A549 (cell line): ENCODE measurements around the gene PODNL1.

Experiments
- HDAC2 ChIP-seq: fragments of 200-600 bp; sonication (generic); IDR thresholded peaks from 2 replicates; pipeline ENCODE4 v1.6.1; 2016
- JUN ChIP-seq, 2 experiments: fragments of >200 bp; sonication (Bioruptor Twin); formaldehyde crosslinking; IDR thresholded peaks; 2 replicates in 1 of 2; 3 replicates in 1 of 2; pipeline ENCODE4 v1.6.1; 2016 to 2017
- MAFK ChIP-seq: fragments of 450-650 bp; IDR thresholded peaks from 2 replicates; pipeline ENCODE4 v1.6.1; 2014; ENCODE audit not compliant: partially characterized antibody
- POLR2A ChIP-seq: IDR thresholded peaks from 2 replicates; pipeline ENCODE4 v1.6.1; 2012; ENCODE audit warnings: mild to moderate bottlenecking, low read length
- RFX5 ChIP-seq: fragments of 450-650 bp; IDR thresholded peaks from 2 replicates; pipeline ENCODE4 v1.7.1; 2014; ENCODE audit warnings: antibody characterized with exemption, mild to moderate bottlenecking, moderate library complexity
- TFCP2L1 ChIP-seq: fragments of 250-450 bp; sonication (Bioruptor Pico); IDR thresholded peaks from 2 replicates; pipeline ENCODE4 v1.5.0; 2021; ENCODE audit warnings: mild to moderate bottlenecking
- TF ChIP-seq, protein P1 (sequence below): IDR thresholded peaks from 2 replicates; pipeline ENCODE4 v1.6.1; 2012
- TF ChIP-seq, protein P2 (sequence below): fragments of >200 bp; sonication (Bioruptor Twin); formaldehyde crosslinking; IDR thresholded peaks from 3 replicates; pipeline ENCODE4 v1.5.1; 2016
- TF ChIP-seq, protein P3 (sequence below): fragments of >200 bp; sonication (Bioruptor Twin); formaldehyde crosslinking; IDR thresholded peaks from 3 replicates; pipeline ENCODE4 v1.6.1; 2016

- no peak for TF ChIP-seq MAFK
- no peak for TF ChIP-seq RFX5
- TF ChIP-seq, protein P1, sequence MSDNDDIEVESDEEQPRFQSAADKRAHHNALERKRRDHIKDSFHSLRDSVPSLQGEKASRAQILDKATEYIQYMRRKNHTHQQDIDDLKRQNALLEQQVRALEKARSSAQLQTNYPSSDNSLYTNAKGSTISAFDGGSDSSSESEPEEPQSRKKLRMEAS, result no peak
- no peak for TF ChIP-seq POLR2A
- no peak for TF ChIP-seq HDAC2
- TF ChIP-seq, protein P2, sequence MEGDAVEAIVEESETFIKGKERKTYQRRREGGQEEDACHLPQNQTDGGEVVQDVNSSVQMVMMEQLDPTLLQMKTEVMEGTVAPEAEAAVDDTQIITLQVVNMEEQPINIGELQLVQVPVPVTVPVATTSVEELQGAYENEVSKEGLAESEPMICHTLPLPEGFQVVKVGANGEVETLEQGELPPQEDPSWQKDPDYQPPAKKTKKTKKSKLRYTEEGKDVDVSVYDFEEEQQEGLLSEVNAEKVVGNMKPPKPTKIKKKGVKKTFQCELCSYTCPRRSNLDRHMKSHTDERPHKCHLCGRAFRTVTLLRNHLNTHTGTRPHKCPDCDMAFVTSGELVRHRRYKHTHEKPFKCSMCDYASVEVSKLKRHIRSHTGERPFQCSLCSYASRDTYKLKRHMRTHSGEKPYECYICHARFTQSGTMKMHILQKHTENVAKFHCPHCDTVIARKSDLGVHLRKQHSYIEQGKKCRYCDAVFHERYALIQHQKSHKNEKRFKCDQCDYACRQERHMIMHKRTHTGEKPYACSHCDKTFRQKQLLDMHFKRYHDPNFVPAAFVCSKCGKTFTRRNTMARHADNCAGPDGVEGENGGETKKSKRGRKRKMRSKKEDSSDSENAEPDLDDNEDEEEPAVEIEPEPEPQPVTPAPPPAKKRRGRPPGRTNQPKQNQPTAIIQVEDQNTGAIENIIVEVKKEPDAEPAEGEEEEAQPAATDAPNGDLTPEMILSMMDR, result no peak
- no peak for TF ChIP-seq TFCP2L1 (CRISPR knock-in tag)
- TF ChIP-seq, protein P3, sequence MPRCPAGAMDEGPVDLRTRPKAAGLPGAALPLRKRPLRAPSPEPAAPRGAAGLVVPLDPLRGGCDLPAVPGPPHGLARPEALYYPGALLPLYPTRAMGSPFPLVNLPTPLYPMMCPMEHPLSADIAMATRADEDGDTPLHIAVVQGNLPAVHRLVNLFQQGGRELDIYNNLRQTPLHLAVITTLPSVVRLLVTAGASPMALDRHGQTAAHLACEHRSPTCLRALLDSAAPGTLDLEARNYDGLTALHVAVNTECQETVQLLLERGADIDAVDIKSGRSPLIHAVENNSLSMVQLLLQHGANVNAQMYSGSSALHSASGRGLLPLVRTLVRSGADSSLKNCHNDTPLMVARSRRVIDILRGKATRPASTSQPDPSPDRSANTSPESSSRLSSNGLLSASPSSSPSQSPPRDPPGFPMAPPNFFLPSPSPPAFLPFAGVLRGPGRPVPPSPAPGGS, result no peak
- no peak for TF ChIP-seq JUN (IDR thresholded peaks at IDR 0.05)
Measured at GRCh38 chr19:13883516-13884064, 54.6 kb downstream of the PODNL1 start.
